ENCODE data around the gene ZNF33A. TPM values are rescaled to one million over a fixed set of nuclear protein-coding genes. Genes with fewer than 3 reads are reported as not detected.

Gene ZNF33A
- total and polyA plus RNA-seq, 10 of the 15 experiments (the other 5 are each of a cell fraction or from before 2014, with no cell fraction given), result 9.8 to 29.9 (median 18.3) TPM

- Histone ChIP-seq H3K79me2 (ENCODE audit: control insufficient read depth, insufficient read depth, low read length) (no peaks in the 10 kb centered on the region), H3K27ac (ENCODE audit: control insufficient read depth, insufficient read depth) (no peak overlapping the region), H3K36me3 (ENCODE audit: control insufficient read depth in 2 of 2, insufficient read depth in 2 of 2, low read length in 1 of 2) (no peaks in the 10 kb centered on the region), H2AFZ (ENCODE audit: control insufficient read depth, low read depth, low read length) (no peak overlapping the region), H4K20me1 (ENCODE audit: control insufficient read depth, insufficient read depth) (no peaks in the 10 kb centered on the region), H3K4me1 (ENCODE audit: control insufficient read depth, insufficient read depth, low read length) (no peaks in the 10 kb centered on the region), H3K4me3 (no peak overlapping the region), H3K27me3 (replicated peaks in 1 of 2; ENCODE audit: control insufficient read depth in 2 of 2, insufficient read depth in 2 of 2, low read length in 1 of 2) (no peaks in the 10 kb centered on the region), H3K9me3 (replicated peaks; ENCODE audit: control insufficient read depth, insufficient read depth, low read length) (no peaks in the 10 kb centered on the region; the same call in 2 of the 3 replicates), H3K9ac (ENCODE audit: control insufficient read depth, insufficient read depth, low read length) (no peak overlapping the region), H3K4me2 (ENCODE audit: control insufficient read depth, insufficient read depth) (no peak overlapping the region)
- in situ Hi-C loops (cut with MboI), result no loop called here
- SMC1A ChIA-PET (ENCODE audit: uncharacterized antibody, unreplicated experiment), result no interaction called here
- POLR2A ChIA-PET, result no interaction called here
- intact Hi-C loops (cut with micrococcal nuclease; ENCODE audit: unreplicated experiment), result no loop called here
- ATAC-seq (no peak), FAIRE-seq (no peak), DNase-seq (ENCODE audit: low read depth, low spot score) (no peak)
- CTCF ChIA-PET, result interaction anchor here (2.0 kb wide), 1 partner anchor 15 kb away, joined by 5 read pairs; the partner anchor contains the start of gene ZNF25
- no peak for TF ChIP-seq SMARCA5 (IDR thresholded peaks at IDR 0.05)
- TF ChIP-seq E2F8 (IDR thresholded peaks at IDR 0.05; ENCODE audit: low read depth, partially characterized antibody), result no peak
- TF ChIP-seq ATF3 (IDR thresholded peaks at IDR 0.05; ENCODE audit: borderline replicate concordance, extremely low read depth, low read depth, low read length), result no peak
- TF ChIP-seq NFIC (IDR thresholded peaks at IDR 0.05; ENCODE audit: low read depth, low read length), result no peak
- no peak for TF ChIP-seq HDAC2 (IDR thresholded peaks at IDR 0.05)
- BruUV-seq (replicated peaks), result no TSS peak
- RAD21 ChIA-PET (ENCODE audit: unreplicated experiment), result interaction anchor here (1.7 kb wide), 1 partner anchor 374 kb away, joined by 5 read pairs; no protein-coding TSS in a partner anchor
- WGBS (ENCODE audit: insufficient coverage, insufficient replicate concordance, low lambda C conversion rate, missing lambda C conversion rate), result 25% methylated on average over 2 of the region's 2 CpGs
Observed at GRCh38 chr10:37991655-37992054, 18.8 kb upstream of the ZNF33A start.
